Measurements from ENCODE around the gene TRIM29.

The TRIM29 gene

DNA sequence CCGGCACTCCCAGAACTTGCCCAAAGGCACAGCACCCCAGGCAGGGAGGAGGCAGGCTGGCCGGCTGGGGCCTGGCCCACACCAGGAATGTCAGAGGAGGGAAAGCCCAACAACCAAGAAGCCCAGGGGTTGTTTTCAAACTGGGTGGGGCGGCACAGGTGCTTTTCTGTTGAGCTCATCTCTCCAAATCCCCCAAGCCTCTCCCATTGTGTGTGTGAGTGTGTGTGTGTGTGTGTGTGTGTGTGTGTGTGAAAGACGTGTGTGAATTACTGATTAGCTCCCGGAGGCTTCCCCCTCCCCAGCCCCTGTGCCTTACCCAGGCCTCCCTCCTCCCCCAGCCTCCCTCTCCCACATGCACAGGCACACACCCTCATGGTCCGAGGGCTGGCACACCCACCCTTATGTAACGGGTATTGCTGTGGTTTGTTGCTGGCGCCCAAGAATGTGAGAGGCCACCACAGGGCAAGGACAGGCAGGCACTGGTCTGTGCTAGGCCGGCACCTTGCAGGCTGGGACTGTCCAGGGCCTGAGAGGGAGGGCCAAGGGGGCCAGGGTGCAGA is 15.9 kb downstream of the TRIM29 start:
- DNase-seq = no peak

DNA sequence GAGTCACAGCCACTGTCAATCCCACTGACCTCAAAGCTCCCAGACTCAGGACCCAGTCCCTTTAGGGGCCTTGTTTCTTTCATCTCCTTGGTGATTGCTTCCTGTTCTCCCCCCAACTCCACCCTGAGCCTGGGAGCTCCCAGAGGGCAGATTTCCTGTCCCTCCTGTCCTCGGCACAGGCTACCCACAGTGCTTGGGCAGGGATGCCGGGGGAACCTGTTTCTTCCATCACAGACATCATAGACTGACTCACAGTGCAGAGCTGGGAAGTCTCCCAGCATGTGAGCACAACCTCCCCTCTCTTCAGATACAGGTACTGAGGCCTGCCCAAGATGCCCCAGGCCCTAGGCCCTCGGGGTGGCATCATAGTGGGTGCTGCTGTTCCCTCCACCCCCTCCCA is 16.6 kb downstream of the TRIM29 start:
- no peak for DNase-seq

DNA sequence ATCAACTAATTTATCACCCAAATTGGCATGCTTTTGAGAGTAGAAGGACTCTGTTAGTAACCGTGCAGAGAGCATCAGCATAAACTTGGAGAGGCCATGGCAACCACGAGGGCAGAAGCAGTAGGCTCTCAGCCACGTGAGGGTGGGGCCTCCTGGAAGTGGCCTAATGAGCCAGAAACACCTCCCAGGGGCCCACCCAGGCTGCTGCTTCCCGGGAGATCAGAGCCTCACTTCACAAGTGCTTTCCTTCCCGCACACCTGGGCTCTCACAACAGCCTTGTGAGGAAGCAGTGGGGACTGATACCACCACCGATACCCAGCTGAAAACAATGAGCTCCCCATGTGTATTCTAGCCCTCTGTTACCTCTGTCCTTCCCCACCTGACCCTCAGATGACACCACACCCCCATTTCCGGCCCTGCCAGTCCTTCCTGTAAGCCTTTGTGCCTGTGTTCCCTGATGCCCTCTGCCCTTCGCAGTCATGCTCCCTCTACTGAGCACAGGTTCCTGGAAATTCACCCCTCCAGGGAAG is 17.0 kb downstream of the TRIM29 start:
- no peak for DNase-seq

DNA sequence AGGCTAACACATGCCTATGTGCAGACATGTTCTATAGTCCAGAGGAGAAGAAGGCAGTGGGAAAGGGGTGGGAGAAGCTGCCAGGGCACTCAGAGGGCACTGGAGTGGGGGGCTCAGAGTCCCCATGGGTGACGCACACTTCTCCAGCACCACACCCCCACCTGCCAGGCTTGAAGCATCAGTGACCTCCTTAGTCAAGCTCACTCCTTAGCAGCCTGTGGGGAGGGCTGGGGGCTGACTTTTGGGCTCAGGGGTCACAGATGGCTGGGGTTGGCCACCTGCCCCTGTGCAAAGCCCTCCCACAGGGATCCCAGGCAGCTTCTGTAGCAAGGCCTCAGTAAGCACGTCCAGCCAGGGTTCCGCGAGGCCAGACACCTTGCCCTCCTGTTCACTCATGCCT is 18.8 kb downstream of the TRIM29 start:
- DNase-seq = no peak

DNA sequence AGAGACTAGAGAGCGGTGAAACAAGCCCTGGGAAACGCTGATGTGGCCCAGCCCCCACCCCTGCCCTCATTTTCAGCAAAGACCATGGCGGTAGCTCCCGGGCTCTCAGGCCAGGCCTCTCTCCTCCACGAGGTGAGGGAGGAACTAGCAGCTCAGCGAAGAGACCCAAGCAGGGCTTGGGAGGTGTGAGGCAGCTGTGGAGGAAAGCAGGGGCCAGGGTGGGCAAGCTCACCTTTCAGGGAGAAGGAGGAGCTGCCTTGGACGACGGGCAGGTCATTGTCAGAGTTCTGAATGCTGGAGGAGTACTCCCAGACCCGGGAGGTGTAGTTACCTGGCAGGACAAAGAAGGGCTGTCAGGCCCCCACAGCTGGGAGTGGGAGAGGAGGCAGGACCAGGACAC is 19.9 kb downstream of the TRIM29 start:
- no peak for DNase-seq

DNA sequence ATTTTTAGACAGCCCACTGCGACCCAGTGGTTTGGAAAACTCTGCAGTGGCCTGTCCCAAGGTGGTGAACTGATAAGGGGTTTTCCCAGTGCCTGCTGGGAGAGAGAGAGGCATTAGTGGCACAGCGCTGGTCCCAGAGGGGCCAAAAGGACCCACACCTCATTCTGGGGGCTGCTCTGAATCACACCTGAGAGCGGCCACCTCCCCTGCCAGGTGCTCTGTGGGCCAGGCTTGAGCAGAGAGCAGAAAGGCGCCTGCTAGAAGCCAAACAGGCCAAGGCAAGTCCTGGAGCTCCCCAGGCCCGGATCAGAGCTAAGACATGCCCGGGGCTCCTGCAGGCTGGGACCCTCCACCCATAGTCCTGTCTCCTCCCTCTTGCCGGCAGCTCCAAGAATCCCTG is 20.9 kb downstream of the TRIM29 start:
- DNase-seq = no peak

DNA sequence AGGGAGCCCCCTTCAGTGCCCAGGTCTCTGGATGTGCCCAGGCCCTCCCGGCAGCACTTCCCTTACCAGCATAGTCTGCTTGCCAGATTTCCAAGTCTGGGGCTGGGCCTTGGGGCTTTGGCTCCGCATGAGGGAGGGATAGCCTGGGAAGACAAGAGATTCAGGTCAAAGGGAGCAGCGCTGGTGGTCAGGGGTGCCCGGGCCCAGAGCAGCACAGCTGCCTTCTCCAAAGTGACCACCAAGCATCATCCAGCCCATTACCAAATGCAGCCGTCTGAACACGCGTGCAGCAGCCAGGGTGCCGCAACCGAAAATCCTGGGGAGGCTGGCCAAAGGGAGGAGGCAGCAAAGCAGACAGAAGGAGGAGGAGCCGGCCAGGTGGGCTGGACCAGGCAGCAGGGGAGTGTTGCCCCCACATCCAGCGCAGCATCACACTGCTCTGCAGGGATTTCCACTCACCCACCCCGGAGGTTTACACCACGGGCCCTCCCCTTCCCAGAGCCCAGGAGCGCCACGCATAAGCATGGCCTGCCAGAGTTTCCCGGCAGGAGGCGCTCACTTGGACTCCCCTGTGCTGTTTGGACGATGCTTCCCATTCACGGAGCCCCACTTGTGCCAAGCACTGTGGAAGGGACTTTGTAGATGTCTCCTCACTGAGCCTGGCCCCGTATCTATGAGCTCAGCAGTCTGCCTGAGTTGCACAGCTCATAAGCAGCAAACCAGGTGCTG is 22.5 kb downstream of the TRIM29 start:
- no peak for DNase-seq

DNA sequence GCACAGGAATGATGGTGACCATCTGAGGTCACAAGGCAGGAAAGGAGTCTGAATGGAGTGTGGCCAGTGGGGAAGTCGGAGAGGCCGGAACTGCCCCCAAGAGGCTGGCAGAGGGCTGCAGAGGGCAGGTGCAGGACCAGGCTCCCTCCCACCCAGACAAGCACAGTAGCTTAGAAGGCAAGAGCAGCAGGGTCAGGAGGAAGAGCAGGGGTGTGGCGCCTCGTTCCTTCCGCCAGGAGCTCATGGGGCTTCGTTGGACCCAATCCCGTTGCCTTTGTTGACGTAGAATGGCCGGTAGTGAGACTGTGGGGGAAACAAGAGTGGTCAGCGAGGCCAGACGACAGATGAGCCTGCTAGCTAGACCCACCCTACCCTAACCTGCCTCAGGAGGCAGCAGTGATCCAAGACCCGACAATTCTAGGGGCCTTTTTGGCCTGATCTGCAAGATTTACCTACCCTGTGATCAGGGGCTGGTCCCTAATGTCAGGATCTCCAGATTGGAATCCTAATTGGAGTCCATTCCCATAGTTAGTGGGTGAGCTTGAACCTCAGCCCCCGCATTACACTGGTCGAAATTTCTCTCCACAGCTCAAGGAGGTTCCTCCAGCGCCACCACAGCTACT is 25.6 kb downstream of the TRIM29 start:
- no peak for DNase-seq

DNA sequence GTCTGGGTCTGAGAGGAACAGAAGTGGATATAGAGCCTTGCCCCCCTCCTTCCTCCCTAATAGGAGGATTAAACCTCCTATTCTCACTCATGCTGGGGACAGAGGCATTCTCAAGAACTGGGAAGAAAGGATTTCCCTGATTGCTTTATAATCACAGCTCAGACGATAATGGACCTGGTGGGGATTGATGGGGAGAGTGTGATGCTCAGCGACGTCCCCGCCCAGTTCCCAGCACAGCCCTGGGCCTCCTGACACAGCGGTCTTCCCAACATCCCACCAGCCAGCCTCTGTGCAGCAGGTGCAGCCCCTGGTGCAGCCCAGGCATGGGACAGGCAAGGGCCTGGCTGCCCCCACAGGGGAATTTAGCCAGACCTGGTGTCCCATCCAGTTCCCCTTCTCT is 28.4 kb downstream of the TRIM29 start:
- no peak for DNase-seq

DNA sequence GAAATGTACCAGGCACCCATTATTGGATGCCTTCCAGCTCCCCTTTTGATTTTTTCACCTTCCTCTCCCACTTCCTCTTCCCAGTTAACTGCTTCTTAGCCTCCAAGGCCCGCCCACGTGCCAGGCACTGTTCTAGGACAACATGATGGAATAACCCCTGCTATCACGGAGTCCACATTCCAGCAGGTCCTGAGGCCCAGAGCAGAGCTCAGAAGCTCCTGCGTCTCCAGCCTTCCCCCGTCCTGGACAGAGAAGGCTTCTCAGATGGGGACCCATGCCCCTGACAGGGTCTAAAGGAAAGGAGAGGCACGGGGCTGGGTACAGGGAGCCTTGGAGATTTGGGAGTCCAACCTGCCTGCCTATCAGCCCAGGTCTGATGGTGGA is 29.1 kb downstream of the TRIM29 start:
- DNase-seq = no peak

DNA sequence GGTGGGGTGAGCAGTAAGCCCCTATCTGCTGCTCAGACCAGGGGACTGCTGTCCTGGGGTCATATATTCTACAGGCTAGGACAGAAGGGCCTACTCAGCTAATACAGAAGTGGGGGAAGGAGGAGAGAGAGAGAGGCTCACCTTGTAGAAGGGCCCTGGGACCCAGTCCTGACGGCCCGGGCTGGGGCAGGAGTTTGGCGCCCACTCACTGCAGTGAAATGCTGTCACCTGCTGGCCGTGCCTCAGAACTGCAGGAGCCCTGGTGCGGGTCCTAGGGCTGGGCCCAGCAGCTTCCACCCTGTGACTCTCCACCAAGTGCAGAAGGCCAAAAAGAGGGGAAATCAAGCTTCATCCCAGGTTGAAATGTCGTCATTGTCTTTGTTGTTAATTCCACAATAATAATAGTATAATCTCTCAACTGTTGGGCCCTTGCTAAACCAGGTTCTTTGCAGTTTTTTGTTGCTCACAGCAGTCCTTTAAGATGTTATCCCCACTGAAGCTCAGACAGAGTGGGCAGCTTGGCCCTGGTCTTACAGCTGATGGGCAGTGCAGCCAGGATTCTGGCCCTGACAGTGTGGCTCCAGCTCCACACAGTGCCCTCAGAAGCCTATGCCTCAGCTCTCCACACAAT is 29.6 kb downstream of the TRIM29 start:
- peak; percentile 83 for DNase-seq

DNA sequence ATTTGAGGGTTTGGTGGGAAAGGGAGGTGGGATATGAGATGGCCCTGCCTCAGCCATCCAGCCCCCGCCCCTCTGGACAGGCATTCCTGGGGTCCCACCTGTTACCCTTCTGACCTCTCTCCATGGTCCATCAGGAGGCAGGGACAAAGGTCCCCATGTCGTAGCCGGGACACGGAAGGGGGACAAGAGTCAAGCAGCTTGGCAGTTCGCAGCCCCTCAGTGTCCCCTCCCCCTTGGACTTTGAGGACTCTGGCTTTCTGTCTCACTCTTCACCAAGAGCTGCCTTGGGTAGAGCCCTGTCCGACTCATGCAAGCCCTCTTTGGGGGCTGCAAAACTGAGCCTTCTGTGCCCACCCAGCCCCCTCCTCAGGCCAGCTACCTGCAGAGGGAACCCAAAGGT is 30.2 kb downstream of the TRIM29 start:
- no peak for DNase-seq

DNA sequence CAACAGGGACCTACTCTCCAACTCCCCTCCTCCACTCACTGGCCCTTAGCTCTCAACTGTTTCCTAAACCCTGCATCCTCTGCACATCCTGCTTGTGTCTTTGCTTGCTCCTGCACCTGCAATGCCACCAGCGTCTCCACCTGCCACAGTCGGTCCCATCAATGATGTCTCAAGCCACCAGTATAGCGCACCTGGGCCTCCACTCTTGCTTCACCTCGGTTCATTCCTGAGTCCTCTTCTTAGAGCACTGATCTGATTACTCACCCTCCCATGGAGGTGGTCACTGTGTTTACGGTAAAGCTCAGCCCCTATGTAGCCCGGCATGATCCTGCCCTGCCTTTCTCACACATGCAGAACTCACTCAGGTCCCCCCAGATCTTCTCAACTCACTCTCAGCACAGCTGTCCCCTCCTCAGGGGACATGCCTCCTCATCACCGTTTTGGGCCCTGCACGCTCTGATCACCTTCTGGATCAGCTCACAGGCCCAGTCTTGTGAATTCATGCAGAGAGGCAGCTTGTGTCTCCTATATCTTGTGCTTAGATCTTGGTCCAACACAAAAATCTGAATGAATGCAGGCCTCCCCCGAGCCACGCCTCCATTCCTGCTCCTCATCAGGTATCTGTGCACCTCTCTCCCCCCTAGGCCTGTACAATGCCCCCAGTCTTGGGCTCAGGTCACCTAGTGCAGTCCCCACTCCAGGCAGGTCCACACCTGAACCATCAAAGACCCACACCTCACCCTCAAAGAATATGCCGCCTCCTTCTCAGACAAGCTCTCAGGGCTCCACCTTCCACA is 31.4 kb downstream of the TRIM29 start:
- no peak for DNase-seq

DNA sequence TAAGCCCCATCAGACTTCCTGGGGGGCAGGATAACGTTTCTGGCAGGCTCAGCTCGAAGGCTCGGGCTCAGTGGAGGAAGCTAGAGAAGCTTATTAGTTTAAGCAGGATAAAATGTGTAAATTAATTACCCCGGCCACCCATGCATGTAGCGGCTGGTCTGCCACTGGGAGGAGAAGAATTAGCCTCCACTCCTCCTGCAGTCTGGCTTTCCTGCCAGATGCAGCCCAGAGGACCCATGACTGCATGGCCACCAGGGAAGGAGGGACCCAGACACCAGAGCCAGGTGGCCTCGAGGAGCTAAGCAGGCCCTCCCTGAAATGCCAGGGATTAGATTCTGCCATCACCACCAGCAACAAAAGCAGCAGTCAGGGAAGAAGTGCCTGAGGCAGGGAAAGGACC is 32.3 kb downstream of the TRIM29 start:
- no peak for DNase-seq

DNA sequence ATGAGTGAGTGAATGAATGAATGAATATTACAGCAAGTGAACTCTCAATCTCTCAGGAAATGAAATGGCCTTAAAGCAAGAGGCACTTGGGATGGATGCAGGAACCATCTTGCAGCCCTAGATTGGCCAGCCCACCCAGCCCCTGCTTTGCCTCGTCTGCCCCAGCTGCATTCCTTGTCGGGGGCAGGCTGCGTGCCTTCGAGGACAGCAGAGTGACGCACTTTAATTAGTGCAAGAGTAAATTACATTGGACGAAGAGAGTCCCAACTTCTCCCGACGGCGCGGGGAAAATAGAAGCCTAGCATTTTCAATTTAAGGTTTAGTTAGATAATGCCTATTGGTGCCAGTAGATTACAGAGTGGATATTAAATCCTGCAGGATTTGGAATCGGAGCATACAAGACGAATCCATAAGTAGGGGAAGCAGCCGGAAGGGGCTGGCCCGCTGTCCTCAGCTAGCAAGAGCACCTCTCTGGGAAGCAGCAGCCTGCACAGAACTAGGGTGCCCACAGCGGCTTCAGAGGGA is 33.8 kb downstream of the TRIM29 start:
- no peak for DNase-seq

DNA sequence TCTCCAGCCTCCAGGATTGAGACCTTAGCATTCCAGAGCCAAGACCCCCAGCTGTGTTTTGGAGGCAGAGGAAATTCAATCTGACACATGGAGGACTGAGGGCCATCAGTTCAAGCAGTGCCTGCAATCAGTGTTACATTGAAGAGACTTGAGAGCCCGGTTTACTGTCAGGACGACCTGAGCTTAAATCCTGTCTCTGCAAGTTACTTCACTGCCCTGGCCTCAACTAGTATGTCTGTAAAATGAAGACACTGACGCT is 35.1 kb downstream of the TRIM29 start:
- DNase-seq = no peak

DNA sequence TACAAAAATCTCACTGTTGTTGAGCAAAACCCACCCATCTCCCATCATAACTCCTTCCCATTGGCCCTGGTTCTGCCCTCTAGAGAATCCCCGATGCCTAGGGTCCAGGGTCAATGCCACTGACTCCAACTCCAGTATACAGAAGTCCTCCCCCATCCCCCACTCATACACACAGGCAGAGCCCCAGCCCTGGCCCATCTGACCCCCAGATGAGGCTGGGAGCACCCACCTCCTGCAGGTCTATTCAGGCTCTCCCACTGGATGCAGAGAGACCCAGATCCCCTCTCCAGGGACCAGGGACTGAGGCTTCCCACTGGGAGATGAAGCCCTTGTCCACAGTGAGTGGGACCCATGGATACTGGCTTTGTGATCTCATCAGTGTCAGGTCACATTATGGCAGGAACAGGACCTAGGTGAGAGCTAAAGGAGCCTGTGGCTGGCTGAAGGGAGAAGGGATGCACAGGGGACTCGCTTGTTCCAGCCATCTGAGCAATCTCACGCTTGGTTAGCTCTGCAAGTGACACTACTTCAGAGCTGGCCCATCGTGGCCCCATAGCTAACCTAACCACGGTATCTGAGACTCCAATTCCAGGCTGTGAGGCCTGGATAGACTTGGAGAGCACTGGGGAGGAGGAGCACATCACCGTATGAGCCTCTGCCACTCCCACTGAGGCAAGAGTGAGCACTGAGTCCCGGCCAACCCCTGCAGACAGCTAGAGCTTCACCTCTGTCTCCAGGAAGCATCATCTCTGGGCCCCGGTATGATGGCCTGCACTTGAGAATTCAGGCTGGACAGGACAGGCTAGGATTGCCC is 35.7 kb downstream of the TRIM29 start:
- DNase-seq = no peak

DNA sequence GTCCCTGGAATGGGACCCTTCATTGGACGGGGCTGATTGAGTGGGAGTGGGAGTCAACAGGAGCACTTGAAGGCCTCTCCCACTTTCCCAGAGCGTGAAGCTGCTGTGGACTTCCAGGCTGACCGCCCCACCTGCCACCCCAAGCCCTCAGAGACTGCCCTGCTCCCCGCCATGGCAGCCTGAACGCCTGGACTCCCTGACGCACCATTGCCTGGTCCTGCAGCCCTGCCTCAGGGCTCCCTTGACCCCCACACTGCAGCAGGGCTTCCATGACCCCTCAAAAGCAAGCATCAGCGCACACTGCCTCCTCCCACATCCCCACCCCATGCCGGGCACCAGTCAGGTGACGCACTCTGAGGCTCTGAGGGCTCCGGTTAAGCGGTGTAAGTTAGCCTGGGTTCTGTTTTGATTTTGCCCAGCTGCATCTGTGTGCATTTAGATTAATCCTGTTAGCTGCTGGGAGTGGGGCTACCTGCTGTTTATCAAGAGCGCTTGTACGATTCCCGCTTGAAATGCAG is 39.4 kb downstream of the TRIM29 start:
- DNase-seq = no peak

DNA sequence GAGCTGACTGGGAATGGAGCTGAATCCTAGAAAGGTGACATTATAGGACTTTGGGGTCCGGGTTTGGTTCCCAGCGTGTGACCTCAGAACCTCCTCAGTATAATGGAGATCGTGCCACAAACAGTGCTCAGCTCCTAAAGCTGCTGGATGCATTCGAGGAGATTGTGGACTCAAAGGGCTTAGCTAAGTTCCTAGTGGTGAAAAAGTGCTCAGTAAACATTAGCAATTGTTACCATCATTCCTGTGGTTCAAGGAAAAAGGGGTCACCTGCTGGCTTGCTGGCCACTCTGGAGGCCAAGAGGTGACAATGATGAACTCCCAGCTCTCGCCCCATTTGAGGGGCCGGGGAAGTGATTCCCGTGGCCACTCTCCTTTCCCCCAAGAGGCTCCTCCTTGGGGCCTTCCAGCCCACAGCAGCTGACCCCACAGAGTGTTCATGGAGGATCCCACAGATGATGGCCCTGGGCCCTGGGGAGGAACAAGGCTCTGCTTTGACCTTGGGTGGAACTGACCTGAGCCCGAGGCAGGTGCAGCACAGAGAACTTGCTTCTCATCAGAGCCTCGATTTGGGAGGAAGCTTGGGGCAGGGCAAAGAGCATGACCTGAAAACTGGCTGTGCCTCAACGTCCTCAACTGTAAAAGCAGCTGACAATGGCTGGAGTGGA is 40.1 kb downstream of the TRIM29 start:
- DNase-seq = no peak

DNA sequence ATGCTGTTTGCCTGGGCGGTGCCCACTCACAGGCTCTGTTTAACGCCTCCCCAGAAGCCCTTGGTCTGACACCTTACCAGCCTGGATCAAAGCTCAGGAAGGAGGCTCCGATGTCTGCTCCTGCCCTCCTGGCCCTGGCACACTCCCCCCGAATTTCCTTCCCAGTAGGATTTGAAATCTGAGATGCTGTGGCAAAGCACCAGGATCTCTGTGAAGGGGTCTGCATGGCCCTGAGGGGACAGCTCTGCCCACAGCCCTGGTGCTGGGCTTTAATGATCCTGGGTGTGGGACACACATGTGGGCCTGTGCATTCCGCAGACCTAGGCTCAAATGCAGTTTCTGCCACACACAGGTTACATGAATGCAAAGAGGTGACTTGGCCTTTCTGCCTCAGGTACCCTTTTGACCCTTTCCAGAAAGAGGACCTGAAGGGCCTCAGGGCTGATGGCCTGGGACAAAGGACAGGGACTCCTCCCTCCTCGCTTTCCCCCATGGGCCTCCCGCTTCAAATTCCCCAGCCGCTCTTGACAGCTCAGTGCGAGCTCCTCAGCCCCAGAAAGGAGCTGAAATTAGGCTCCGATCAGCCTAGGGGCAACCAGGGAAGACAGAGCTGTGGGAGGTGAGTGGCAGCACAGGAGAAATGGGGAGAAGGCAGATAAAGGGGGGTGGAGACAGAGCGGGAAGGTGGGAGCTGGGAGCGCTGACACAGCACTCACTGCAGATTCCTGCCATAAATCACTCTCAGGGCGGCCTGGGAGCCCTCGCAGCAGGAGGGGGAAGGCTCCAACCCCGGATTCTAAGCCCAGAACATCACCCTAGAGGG is 41.3 kb downstream of the TRIM29 start:
- no peak for DNase-seq

DNA sequence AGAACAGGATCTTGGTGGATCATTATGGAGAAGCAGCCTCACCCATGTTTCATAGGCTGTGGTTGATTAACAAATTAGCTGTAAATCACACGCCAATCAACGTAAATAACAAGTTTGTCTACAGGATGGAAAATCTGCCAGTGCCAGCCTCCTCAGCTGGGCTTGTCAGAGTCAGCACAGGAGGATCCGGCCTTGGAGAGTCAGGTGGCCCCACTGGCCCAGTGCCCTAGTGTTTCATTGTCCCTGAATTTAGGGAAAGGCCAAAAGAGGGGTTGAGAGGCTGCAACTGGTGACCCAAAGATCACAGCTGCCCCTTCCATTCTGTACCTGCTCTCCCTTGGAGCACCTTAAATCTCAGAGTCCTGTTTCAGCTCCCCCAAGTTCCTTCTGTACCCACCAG is 42.4 kb downstream of the TRIM29 start:
- no peak for DNase-seq
